CD4-positive, alpha-beta T cell (primary cell): Measurements from ENCODE around the gene SPATA21. TPM values are rescaled to one million over a fixed set of nuclear protein-coding genes. Genes with fewer than 3 reads are reported as not detected.

Experiments
- ATAC-seq: fragments of 200-7000 bp; cut with Tn5 transposase; one replicate; pipeline ENCODE4 v1.10.0; 2022; ENCODE audit warnings: mild to moderate bottlenecking; ENCODE audit not compliant: poor library complexity
- CTCF ChIA-PET: fragments of 350-600 bp; sonication (Branson Sonifier 250); formaldehyde crosslinking; loops from one replicate; lab custom pipeline; 2021; ENCODE audit warnings: antibody characterized with exemption, inconsistent platforms; lab: Charles Lee
- POLR2A ChIA-PET: fragments of 350-600 bp; sonication (Branson Sonifier 250); formaldehyde crosslinking; loops from one replicate; lab custom pipeline; 2021; ENCODE audit warnings: antibody characterized with exemption, inconsistent platforms; lab: Charles Lee
- DNase-seq, 14 experiments: peaks; one replicate each; pipeline ENCODE4 v3.0.0-alpha.2; 2013 to 2020; ENCODE audit warnings: mixed read lengths in 2 of 14
- H3K27ac ChIP-seq, 2 donors: one replicate each; pipeline versions ENCODE4 v1.5.1 to v1.7.0; 2013; ENCODE audit warnings: low read length in 2 of 2, low read depth in 1 of 2, mild to moderate bottlenecking in 1 of 2
- H3K27me3 ChIP-seq, 2 experiments: 1 replicate in 1 of 2; 2 replicates in 1 of 2; pipeline versions ENCODE4 v1.6.1 to v1.7.0; 2013; ENCODE audit warnings: low read length in 2 of 2, control low read depth in 1 of 2, mild to moderate bottlenecking in 1 of 2, moderate library complexity in 1 of 2; ENCODE audit not compliant: insufficient read depth in 2 of 2, control insufficient read depth in 1 of 2
- H3K36me3 ChIP-seq: one replicate; pipeline ENCODE4 v1.6.1; 2013; ENCODE audit warnings: low read length, control low read depth; ENCODE audit not compliant: insufficient read depth
- H3K4me1 ChIP-seq: one replicate; pipeline ENCODE4 v1.6.1; 2013; ENCODE audit warnings: low read length, control low read depth; ENCODE audit not compliant: insufficient read depth
- H3K4me3 ChIP-seq: one replicate; pipeline ENCODE4 v1.5.1; 2013; ENCODE audit warnings: mild to moderate bottlenecking, low read length, moderate library complexity
- H3K9me3 ChIP-seq, 2 experiments: 1 replicate in 1 of 2; 2 replicates in 1 of 2; pipeline versions ENCODE4 v1.6.1 to v1.7.0; 2013; ENCODE audit warnings: low read length in 2 of 2, mild to moderate bottlenecking in 2 of 2, control low read depth in 1 of 2, moderate library complexity in 1 of 2; ENCODE audit not compliant: control insufficient read depth in 1 of 2, insufficient read depth in 1 of 2
- H3K27ac Mint-ChIP-seq: one replicate; pipeline ENCODE4 v1.8.0; 2020; ENCODE audit warnings: mixed read lengths
- H3K27me3 Mint-ChIP-seq: one replicate; pipeline ENCODE4 v1.8.0; 2021; ENCODE audit warnings: mixed read lengths
- H3K36me3 Mint-ChIP-seq: one replicate; pipeline ENCODE4 v1.8.0; 2021; ENCODE audit warnings: low read depth, mixed read lengths
- H3K4me1 Mint-ChIP-seq: one replicate; pipeline ENCODE4 v1.8.0; 2021; ENCODE audit warnings: low read depth, mixed read lengths
- H3K4me3 Mint-ChIP-seq: one replicate; pipeline ENCODE4 v1.8.0; 2020; ENCODE audit warnings: mild to moderate bottlenecking, mixed read lengths
- H3K9me3 Mint-ChIP-seq: one replicate; pipeline ENCODE4 v1.8.0; 2020; ENCODE audit warnings: mixed read lengths
- intact Hi-C, 2 experiments: fragments of 100-400 bp; cut with DNase I in 1 of 2; cut with micrococcal nuclease in 1 of 2; formaldehyde crosslinking; loops; one replicate each; pipeline versions ENCODE4 v1.15.1 to v1.9.0; 2023 to 2025; cut with DNase I, micrococcal nuclease
- total RNA-seq, 174 experiments: library from RNA in 2 of 174; stranded (reverse) in 2 of 174; gene quantifications; one replicate each; pipeline ENCODE4 v1.2.3 and lab custom pipeline; 2021 to 2026
- TF ChIP-seq, protein P1 (sequence below): fragments of 200-600 bp; IDR thresholded peaks from one replicate; pipeline ENCODE4 v1.8.0; 2022; ENCODE audit warnings: antibody characterized with exemption, mild to moderate bottlenecking

The SPATA21 gene
- total RNA-seq, 2 experiments from 2014 or later: not detected

DNA sequence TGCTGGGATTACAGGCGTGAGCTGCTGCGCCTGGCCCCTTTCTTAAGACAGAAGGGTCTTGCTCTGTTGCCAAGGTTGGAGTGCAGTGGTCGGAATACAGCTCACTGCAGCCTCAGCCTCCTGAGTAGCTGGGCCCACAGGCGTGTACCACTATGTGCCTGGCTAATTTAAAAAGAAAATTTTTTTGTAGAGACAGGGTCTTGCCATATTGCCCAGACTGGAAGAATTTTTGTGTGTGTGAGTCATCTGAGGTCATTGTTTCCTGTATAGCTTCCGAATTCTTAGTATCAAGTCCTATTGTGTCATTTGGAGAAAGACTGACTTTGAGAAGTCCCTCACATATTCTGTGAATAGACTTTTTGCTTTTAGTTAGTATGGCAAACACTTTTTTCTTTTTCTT lies 65.5 kb downstream of the SPATA21 start:
- DNase-seq: peak in 3 of 14 experiments; percentile 42 to 59 (median 52)
- H3K4me1 ChIP-seq: peaks cover 76% of the 10 kb centered on the region
- no peak for ATAC-seq

DNA sequence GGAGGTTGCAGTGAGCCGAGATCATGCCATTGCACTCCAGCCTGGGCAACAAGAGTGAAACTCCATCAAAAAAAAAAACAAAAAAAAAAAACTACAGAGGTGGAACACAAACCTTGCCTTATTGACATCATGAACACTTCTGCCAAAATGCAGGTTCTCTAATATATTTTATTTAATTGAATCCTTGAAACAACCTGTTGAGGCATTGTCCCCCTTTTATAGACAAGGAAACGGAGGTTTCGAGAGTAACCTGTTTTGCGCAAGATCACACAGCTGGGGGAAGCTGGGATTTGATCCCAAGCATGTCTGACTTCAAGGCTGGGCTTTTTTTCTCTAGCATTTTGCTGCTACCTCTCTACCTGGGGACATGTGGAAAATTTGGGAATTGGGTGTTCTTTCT lies 67.4 kb downstream of the SPATA21 start:
- Mint-ChIP-seq H3K27ac (no peak overlapping the region), H3K4me3 (peak overlapping the region; percentile 98), H3K4me1 (peaks cover 59% of the 10 kb centered on the region), H3K36me3 (peaks cover 36% of the 10 kb centered on the region), H3K9me3 (no peaks in the 10 kb centered on the region), H3K27me3 (no peaks in the 10 kb centered on the region)
- H3K27me3 ChIP-seq: no peaks in the 10 kb centered on the region
- no peak overlapping the region for H3K27ac ChIP-seq
- CTCF ChIA-PET: interaction anchor here (1.0 kb wide), 1 partner anchor 17 kb away, joined by 4 read pairs; the partner anchor contains the start of gene FBXO42
- TF ChIP-seq, protein P1, sequence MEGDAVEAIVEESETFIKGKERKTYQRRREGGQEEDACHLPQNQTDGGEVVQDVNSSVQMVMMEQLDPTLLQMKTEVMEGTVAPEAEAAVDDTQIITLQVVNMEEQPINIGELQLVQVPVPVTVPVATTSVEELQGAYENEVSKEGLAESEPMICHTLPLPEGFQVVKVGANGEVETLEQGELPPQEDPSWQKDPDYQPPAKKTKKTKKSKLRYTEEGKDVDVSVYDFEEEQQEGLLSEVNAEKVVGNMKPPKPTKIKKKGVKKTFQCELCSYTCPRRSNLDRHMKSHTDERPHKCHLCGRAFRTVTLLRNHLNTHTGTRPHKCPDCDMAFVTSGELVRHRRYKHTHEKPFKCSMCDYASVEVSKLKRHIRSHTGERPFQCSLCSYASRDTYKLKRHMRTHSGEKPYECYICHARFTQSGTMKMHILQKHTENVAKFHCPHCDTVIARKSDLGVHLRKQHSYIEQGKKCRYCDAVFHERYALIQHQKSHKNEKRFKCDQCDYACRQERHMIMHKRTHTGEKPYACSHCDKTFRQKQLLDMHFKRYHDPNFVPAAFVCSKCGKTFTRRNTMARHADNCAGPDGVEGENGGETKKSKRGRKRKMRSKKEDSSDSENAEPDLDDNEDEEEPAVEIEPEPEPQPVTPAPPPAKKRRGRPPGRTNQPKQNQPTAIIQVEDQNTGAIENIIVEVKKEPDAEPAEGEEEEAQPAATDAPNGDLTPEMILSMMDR: no peak
- H3K4me3 ChIP-seq: no peak overlapping the region
- H3K36me3 ChIP-seq: peaks cover 16% of the 10 kb centered on the region
- intact Hi-C loops: loop anchor here (5.0 to 10.0 kb wide), 4 partner anchors 125 to 843 kb away; partner anchors contain the start of genes CPLANE2 (in 1 of the 2), DNAJC16 (in 1 of the 2) and NBPF1 (in 1 of the 2)
- POLR2A ChIA-PET: interaction anchor here (3.8 kb wide), 1 partner anchor 71 kb away, joined by 26 read pairs; the partner anchor contains the start of gene NECAP2
- H3K9me3 ChIP-seq: no peaks in the 10 kb centered on the region
- peaks cover 61% of the 10 kb centered on the region for H3K4me1 ChIP-seq
- no peak for ATAC-seq
- DNase-seq: no peak

More for the DNA sequence above, 65.5 kb downstream of the SPATA21 start:
- Mint-ChIP-seq H3K27ac (peak overlapping the region; percentile 73), H3K9me3 (no peaks in the 10 kb centered on the region), H3K4me1 (peaks cover 74% of the 10 kb centered on the region), H3K27me3 (no peaks in the 10 kb centered on the region), H3K36me3 (peaks cover 47% of the 10 kb centered on the region), H3K4me3 (peak overlapping the region; percentile 68)
- CTCF ChIA-PET: interaction anchor here (1.1 kb wide), 1 partner anchor 10 kb away, joined by 3 read pairs; no protein-coding TSS in a partner anchor
- POLR2A ChIA-PET: interaction anchor here (0.6 to 1.0 kb wide), 3 partner anchors 8 to 39 kb away, joined by 3 to 5 read pairs (median 3); partner anchors contain the start of gene FBXO42
- no peaks in the 10 kb centered on the region for H3K27me3 ChIP-seq
- TF ChIP-seq, protein P1: no peak
- peaks cover 16% of the 10 kb centered on the region for H3K36me3 ChIP-seq
- H3K4me3 ChIP-seq: no peak overlapping the region
- no peaks in the 10 kb centered on the region for H3K9me3 ChIP-seq
- intact Hi-C loops: no loop called here
- H3K27ac ChIP-seq: no peak overlapping the region

DNA sequence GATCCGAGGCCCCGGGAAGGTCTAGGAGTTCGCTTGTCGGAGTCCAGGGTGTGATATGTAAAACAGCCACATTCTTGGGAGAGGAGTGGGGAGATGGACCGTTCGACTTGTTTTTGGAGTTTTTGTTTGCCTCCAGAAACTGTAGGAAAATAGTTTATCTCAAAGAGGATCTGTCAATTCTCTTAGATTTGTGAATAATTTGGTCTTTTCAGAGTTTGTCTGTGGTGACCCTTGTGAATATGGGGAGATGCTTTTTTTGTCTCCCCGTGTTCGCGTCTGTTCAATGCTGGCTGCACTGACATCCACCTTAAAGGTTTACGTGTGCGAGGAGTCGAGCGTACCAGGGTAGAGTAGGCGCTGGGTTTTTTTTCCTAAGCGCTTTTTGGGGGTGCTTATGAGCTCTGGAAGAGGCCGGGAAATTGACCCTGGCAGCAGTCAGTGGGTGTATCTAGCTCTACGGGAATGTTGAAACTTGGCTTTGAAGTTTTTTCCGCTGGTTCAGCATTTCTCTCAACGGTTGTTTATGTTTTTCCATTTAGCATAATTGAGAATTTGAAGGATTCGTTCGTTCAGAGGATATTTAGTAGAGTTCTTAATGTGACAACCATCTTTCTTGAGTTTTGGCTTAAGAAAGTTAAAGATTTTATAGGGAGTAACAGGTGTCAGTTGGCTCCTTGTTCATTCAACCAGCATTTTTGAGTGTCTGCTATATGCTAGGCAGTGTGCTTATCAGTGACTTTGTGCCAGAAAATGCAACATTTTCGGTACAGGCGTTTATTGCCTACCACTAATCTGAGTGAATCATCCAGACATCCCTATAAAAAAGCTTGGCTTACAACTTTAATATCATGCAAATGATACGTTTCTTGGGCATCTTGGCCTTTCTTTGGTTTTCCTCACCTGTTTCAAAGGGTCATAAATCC lies 69.0 kb downstream of the SPATA21 start:
- H3K4me3 ChIP-seq: peak overlapping the region; percentile 100
- Mint-ChIP-seq H3K27ac (peak overlapping the region; percentile 99), H3K27me3 (no peaks in the 10 kb centered on the region), H3K4me1 (peaks cover 53% of the 10 kb centered on the region), H3K9me3 (no peaks in the 10 kb centered on the region), H3K36me3 (peaks cover 27% of the 10 kb centered on the region), H3K4me3 (peak overlapping the region; percentile 98)
- peak in 2 of 14 experiments; percentile 43 to 49 for DNase-seq
- ChIA-PET CTCF (interaction anchor here (0.8 to 2.1 kb wide), 2 partner anchors 16 to 72 kb away, joined by 3 to 6 read pairs; partner anchors contain the start of genes FBXO42 and NECAP2), POLR2A (interaction anchor here (1.0 to 3.8 kb wide), 11 partner anchors 11 to 245 kb away, joined by 3 to 37 read pairs (median 5); partner anchors contain the start of genes FBXO42, NBPF1 and NECAP2)
- peaks cover 50% of the 10 kb centered on the region for H3K4me1 ChIP-seq
- H3K27me3 ChIP-seq: no peaks in the 10 kb centered on the region
- TF ChIP-seq, protein P1: no peak
- peaks cover 8% of the 10 kb centered on the region for H3K36me3 ChIP-seq
- no peaks in the 10 kb centered on the region for H3K9me3 ChIP-seq
- H3K27ac ChIP-seq: peak overlapping the region; percentile 99 to 100
- no peak for ATAC-seq
- intact Hi-C loops: loop anchor here (1.0 to 10.0 kb wide), 8 partner anchors 16 to 841 kb away; partner anchors contain the start of genes CPLANE2 (in 2 of the 2), NECAP2 (in 2 of the 2), DNAJC16 (in 1 of the 2) and FBXO42 (in 1 of the 2)
